HEK293T (cell line): ENCODE results near the gene UMAD1.

ENCODE experiments used
- CTCF ChIA-PET: fragments of 350-600 bp; formaldehyde crosslinking; extraction: SDS; loops from one replicate; lab custom pipeline; 2021; ENCODE audit warnings: antibody characterized with exemption, inconsistent platforms; lab: Yijun Ruan, JAX
- POLR2A ChIA-PET: fragments of 350-600 bp; formaldehyde crosslinking; extraction: SDS; loops from one replicate; lab custom pipeline; 2020; ENCODE audit warnings: antibody characterized with exemption, inconsistent platforms; lab: Yijun Ruan, JAX
- DNase-seq: peaks from one replicate; pipeline ENCODE4 v3.0.0; 2012; ENCODE audit warnings: mixed read lengths; ENCODE audit errors: extremely low spot score
- ARNT ChIP-seq: fragments of 450-650 bp; IDR thresholded peaks from 2 replicates; pipeline ENCODE4 v1.6.1; 2017; ENCODE audit warnings: mild to moderate bottlenecking
- BHLHE40 ChIP-seq: fragments of 450-650 bp; IDR thresholded peaks from 2 replicates; pipeline ENCODE4 v1.6.1; 2016; ENCODE audit warnings: mild to moderate bottlenecking, moderate library complexity, borderline replicate concordance
- CTBP1 ChIP-seq: fragments of 450-650 bp; IDR thresholded peaks from 2 replicates; pipeline ENCODE4 v1.6.1; 2016; ENCODE audit warnings: borderline replicate concordance
- ELF4 ChIP-seq: fragments of 450-650 bp; IDR thresholded peaks from 2 replicates; pipeline ENCODE4 v1.6.1; 2017; ENCODE audit warnings: antibody characterized with exemption
- FOXA1 ChIP-seq: fragments of 450-650 bp; IDR thresholded peaks from 2 replicates; pipeline ENCODE4 v1.6.1; 2016; ENCODE audit warnings: mild to moderate bottlenecking
- FOXK2 ChIP-seq: fragments of 450-650 bp; IDR thresholded peaks from 2 replicates; pipeline ENCODE4 v1.6.1; 2016; ENCODE audit warnings: mild to moderate bottlenecking
- FOXM1 ChIP-seq: fragments of 450-650 bp; IDR thresholded peaks from 2 replicates; pipeline ENCODE4 v1.6.1; 2017; ENCODE audit warnings: mild to moderate bottlenecking, borderline replicate concordance
- HDGF ChIP-seq: fragments of 450-650 bp; IDR thresholded peaks from 2 replicates; pipeline ENCODE4 v1.6.1; 2017; ENCODE audit warnings: antibody characterized with exemption, borderline replicate concordance
- L3MBTL2 ChIP-seq: fragments of 450-650 bp; conservative IDR thresholded peaks from 2 replicates; pipeline ENCODE4 v1.6.1; 2016; ENCODE audit warnings: mild to moderate bottlenecking
- LEF1 ChIP-seq: fragments of 450-650 bp; IDR thresholded peaks from 2 replicates; pipeline ENCODE4 v1.6.1; 2017; ENCODE audit warnings: mild to moderate bottlenecking, borderline replicate concordance
- NFRKB ChIP-seq: fragments of 450-650 bp; IDR thresholded peaks from 2 replicates; pipeline ENCODE4 v1.6.1; 2016; ENCODE audit warnings: mild to moderate bottlenecking, moderate library complexity
- PKNOX1 ChIP-seq: fragments of 450-650 bp; IDR thresholded peaks from 2 replicates; pipeline ENCODE4 v1.6.1; 2016
- SP1 ChIP-seq: fragments of 450-650 bp; IDR thresholded peaks from 2 replicates; pipeline ENCODE4 v1.6.1; 2017
- SUZ12 ChIP-seq: fragments of 450-650 bp; IDR thresholded peaks from 2 replicates; pipeline ENCODE4 v1.6.1; 2016; ENCODE audit warnings: mild to moderate bottlenecking
- TARDBP ChIP-seq: fragments of 450-650 bp; IDR thresholded peaks from 2 replicates; pipeline ENCODE4 v1.6.1; 2016
- ZNF384 ChIP-seq: fragments of 450-650 bp; IDR thresholded peaks from 2 replicates; pipeline ENCODE4 v1.6.1; 2016

UMAD1 gene

DNA sequence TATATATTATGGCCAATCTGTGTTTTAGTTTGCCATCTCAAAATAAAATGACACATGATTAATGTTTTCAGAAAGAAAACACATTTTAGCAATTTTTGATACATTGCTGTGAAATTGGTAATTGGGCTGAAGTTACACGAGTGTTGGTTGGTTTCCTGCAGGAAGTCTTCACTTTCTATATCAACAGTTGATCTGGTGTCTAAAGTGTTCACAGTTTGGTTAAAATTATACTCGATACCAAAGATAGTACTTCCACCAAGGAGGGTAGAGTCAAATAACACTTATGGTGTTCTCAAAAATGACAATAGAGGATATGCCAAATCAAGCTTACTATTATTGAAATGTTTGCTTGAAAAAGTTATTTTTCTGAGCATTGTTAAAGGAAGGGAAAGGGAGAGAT lies 207.7 kb downstream of the UMAD1 start:
- TF ChIP-seq FOXK2 (no peak), L3MBTL2 (no peak), TARDBP (no peak), CTBP1 (no peak), FOXA1 (no peak), BHLHE40 (no peak), ARNT (no peak), SP1 (no peak)
- CTCF ChIA-PET, result no interaction called here
- no peak for DNase-seq
- POLR2A ChIA-PET, result no interaction called here

DNA sequence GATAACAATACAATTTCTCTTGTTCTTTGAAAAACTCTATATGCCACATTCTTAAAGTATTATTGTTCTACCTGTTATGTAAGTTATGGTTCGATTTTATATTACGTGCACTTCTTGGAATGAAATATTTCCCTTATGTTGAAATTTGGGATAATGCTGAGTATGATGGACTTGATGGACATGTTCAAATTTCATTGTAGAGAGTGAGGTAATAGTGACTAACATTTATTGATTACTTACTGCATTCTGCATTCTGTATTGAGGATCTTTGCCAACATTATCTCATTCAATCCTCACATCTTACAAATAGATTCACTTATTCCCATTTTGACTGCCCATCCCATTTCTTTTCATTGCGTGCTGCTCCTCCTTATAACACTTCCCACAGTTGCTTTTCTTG lies 208.3 kb downstream of the UMAD1 start:
- CTCF ChIA-PET, result no interaction called here
- DNase-seq, result no peak
- POLR2A ChIA-PET, result no interaction called here
- TF ChIP-seq NFRKB, result no peak
- no peak for TF ChIP-seq LEF1
- TF ChIP-seq ARNT, result no peak
- no peak for TF ChIP-seq HDGF
- TF ChIP-seq PKNOX1, result no peak
- TF ChIP-seq ELF4, result no peak
- no peak for TF ChIP-seq FOXM1
- TF ChIP-seq SP1, result no peak
- TF ChIP-seq FOXA1, result no peak
- TF ChIP-seq SUZ12, result no peak
- TF ChIP-seq FOXK2, result no peak
- TF ChIP-seq TARDBP, result no peak
- no peak for TF ChIP-seq L3MBTL2
- TF ChIP-seq BHLHE40, result no peak
- no peak for TF ChIP-seq CTBP1
- TF ChIP-seq ZNF384, result no peak

- DNase-seq, result no peak
- CTCF ChIA-PET, result no interaction called here
- no peak for TF ChIP-seq HDGF
- TF ChIP-seq LEF1, result no peak
- TF ChIP-seq FOXA1, result no peak
- TF ChIP-seq SUZ12, result no peak
- no peak for TF ChIP-seq PKNOX1
- TF ChIP-seq NFRKB, result no peak
- TF ChIP-seq ZNF384, result no peak
- TF ChIP-seq CTBP1, result no peak
- TF ChIP-seq FOXM1, result no peak
- no peak for TF ChIP-seq L3MBTL2
- no peak for TF ChIP-seq SP1
- POLR2A ChIA-PET, result no interaction called here
Measured at GRCh38 chr7:7850150-7850549, 209.6 kb downstream of the UMAD1 start.

GRCh38 chr7:7851381-7851780 lies 210.8 kb downstream of the UMAD1 start:
- TF ChIP-seq LEF1, result no peak
- no peak for TF ChIP-seq ARNT
- no peak for TF ChIP-seq TARDBP
- TF ChIP-seq ZNF384, result no peak
- no peak for TF ChIP-seq ELF4
- no peak for TF ChIP-seq FOXK2
- TF ChIP-seq CTBP1, result no peak
- no peak for TF ChIP-seq BHLHE40
- no peak for TF ChIP-seq HDGF
- no peak for TF ChIP-seq NFRKB
- TF ChIP-seq L3MBTL2, result no peak
- POLR2A ChIA-PET, result no interaction called here
- no peak for DNase-seq
- CTCF ChIA-PET, result no interaction called here

GRCh38 chr7:7851991-7852390 lies 211.4 kb downstream of the UMAD1 start:
- CTCF ChIA-PET, result no interaction called here
- TF ChIP-seq ARNT (no peak), SP1 (no peak), CTBP1 (no peak), NFRKB (no peak), ZNF384 (no peak), LEF1 (no peak), FOXM1 (no peak), HDGF (no peak), FOXK2 (no peak), BHLHE40 (no peak), FOXA1 (no peak), TARDBP (no peak), ELF4 (no peak), PKNOX1 (no peak), SUZ12 (no peak), L3MBTL2 (no peak)
- POLR2A ChIA-PET, result no interaction called here
- no peak for DNase-seq

- TF ChIP-seq ELF4, result no peak
- TF ChIP-seq LEF1, result no peak
- TF ChIP-seq HDGF, result no peak
- no peak for TF ChIP-seq CTBP1
- TF ChIP-seq FOXM1, result no peak
- TF ChIP-seq PKNOX1, result no peak
- no peak for TF ChIP-seq SP1
- TF ChIP-seq ZNF384, result no peak
- TF ChIP-seq ARNT, result no peak
- no peak for TF ChIP-seq L3MBTL2
- no peak for TF ChIP-seq FOXA1
- TF ChIP-seq BHLHE40, result no peak
- no peak for TF ChIP-seq SUZ12
- no peak for TF ChIP-seq NFRKB
- no peak for DNase-seq
- ChIA-PET POLR2A (no interaction called here), CTCF (no interaction called here)
Measured at GRCh38 chr7:7857143-7857583, 216.6 kb downstream of the UMAD1 start.
